GM21619 (cell line): Measurements from ENCODE around the gene FGF14.

ENCODE experiments used
- ATAC-seq: cut with Tn5 transposase; IDR thresholded peaks from one replicate; pipeline ENCODE4 v1.9.1; 2021; ENCODE audit not compliant: unreplicated experiment

FGF14 gene

GRCh38 chr13:102002287-102002686, 399.6 kb downstream of the FGF14 start:
- no peak for ATAC-seq

- ATAC-seq, result no peak
Measured at GRCh38 chr13:102000764-102001163, 401.1 kb downstream of the FGF14 start.

GRCh38 chr13:101998129-101998528, 403.7 kb downstream of the FGF14 start:
- ATAC-seq, result no peak

GRCh38 chr13:101996954-101997353, 404.9 kb downstream of the FGF14 start:
- ATAC-seq, result no peak

GRCh38 chr13:101989798-101990350, 412.0 kb downstream of the FGF14 start:
- no peak for ATAC-seq

- ATAC-seq, result no peak
Measured at GRCh38 chr13:101988140-101988539, 413.7 kb downstream of the FGF14 start.

- ATAC-seq, result no peak
Measured at GRCh38 chr13:101986316-101986715, 415.5 kb downstream of the FGF14 start.

- ATAC-seq, result no peak
Measured at GRCh38 chr13:101985321-101985720, 416.5 kb downstream of the FGF14 start.

GRCh38 chr13:101982903-101983302, 418.9 kb downstream of the FGF14 start:
- ATAC-seq, result no peak

- no peak for ATAC-seq
Measured at GRCh38 chr13:101979825-101980224, 422.0 kb downstream of the FGF14 start.

GRCh38 chr13:101978552-101979315, 423.1 kb downstream of the FGF14 start:
- no peak for ATAC-seq

GRCh38 chr13:101977475-101977874, 424.4 kb downstream of the FGF14 start:
- ATAC-seq, result no peak

- no peak for ATAC-seq
Measured at GRCh38 chr13:101972191-101972590, 429.7 kb downstream of the FGF14 start.

GRCh38 chr13:101970341-101970740, 431.5 kb downstream of the FGF14 start:
- ATAC-seq, result no peak

- no peak for ATAC-seq
Measured at GRCh38 chr13:101967781-101968180, 434.1 kb downstream of the FGF14 start.

- ATAC-seq, result no peak
Measured at GRCh38 chr13:101967216-101967615, 434.6 kb downstream of the FGF14 start.

GRCh38 chr13:101965096-101965495, 436.8 kb downstream of the FGF14 start:
- ATAC-seq, result no peak

GRCh38 chr13:101959016-101959415, 442.8 kb downstream of the FGF14 start:
- ATAC-seq, result no peak

- no peak for ATAC-seq
Measured at GRCh38 chr13:101955764-101956163, 446.1 kb downstream of the FGF14 start.

- no peak for ATAC-seq
Measured at GRCh38 chr13:101951114-101951513, 450.7 kb downstream of the FGF14 start.

- ATAC-seq, result no peak
Measured at GRCh38 chr13:101949681-101950080, 452.2 kb downstream of the FGF14 start.

GRCh38 chr13:101946401-101946800, 455.4 kb downstream of the FGF14 start:
- ATAC-seq, result no peak

GRCh38 chr13:101945435-101945834, 456.4 kb downstream of the FGF14 start:
- ATAC-seq, result no peak
